Hepatocyte (in vitro differentiated cells): Measurements from ENCODE around the gene SEL1L2. TPM values are rescaled to one million over a fixed set of nuclear protein-coding genes. Genes with fewer than 3 reads are reported as not detected.
"Not testable (repeated sequence)": the region's sequence is repeated elsewhere in the genome, so short reads cannot be mapped to it uniquely, and the experiment has no call there.

Experiments
- DNase-seq: peaks from one replicate; pipeline ENCODE4 v3.0.0-alpha.2; 2016; ENCODE audit warnings: low spot score
- H2AFZ ChIP-seq: fragments of 200-600 bp; sonication (generic); 2 replicates; pipeline ENCODE4 v1.6.0; 2016; ENCODE audit warnings: antibody characterized with exemption, mild to moderate bottlenecking
- H3K27ac ChIP-seq: fragments of 200-600 bp; sonication (generic); 2 replicates; pipeline ENCODE4 v1.5.1; 2016; ENCODE audit warnings: mild to moderate bottlenecking
- H3K27me3 ChIP-seq: fragments of 200-600 bp; sonication (generic); 2 replicates; pipeline ENCODE4 v1.6.1; 2016
- H3K36me3 ChIP-seq: fragments of 200-600 bp; sonication (generic); replicated peaks from 2 replicates; pipeline ENCODE4 v1.5.1; 2016; ENCODE audit warnings: low read depth; ENCODE audit not compliant: insufficient read depth
- H3K4me1 ChIP-seq: fragments of 200-600 bp; sonication (generic); 2 replicates; pipeline ENCODE4 v1.5.1; 2016; ENCODE audit warnings: mild to moderate bottlenecking, moderate library complexity; ENCODE audit not compliant: insufficient read depth
- H3K4me2 ChIP-seq: fragments of 200-600 bp; sonication (generic); 2 replicates; pipeline ENCODE4 v1.6.0; 2016
- H3K4me3 ChIP-seq: fragments of 200-600 bp; sonication (generic); 2 replicates; pipeline ENCODE4 v1.5.1; 2016; ENCODE audit warnings: mild to moderate bottlenecking
- H3K79me2 ChIP-seq: fragments of 200-600 bp; sonication (generic); 2 replicates; pipeline ENCODE4 v1.6.0; 2017; ENCODE audit warnings: mild to moderate bottlenecking
- H3K9me2 ChIP-seq: fragments of 200-600 bp; sonication (generic); replicated peaks from 2 replicates; pipeline ENCODE4 v1.6.0; 2017; ENCODE audit warnings: mild to moderate bottlenecking; ENCODE audit not compliant: insufficient read depth
- H3K9me3 ChIP-seq: fragments of 200-600 bp; sonication (generic); 2 replicates; pipeline ENCODE4 v1.5.1; 2016; ENCODE audit warnings: low read depth, mild to moderate bottlenecking
- H4K20me1 ChIP-seq: fragments of 200-600 bp; sonication (generic); 2 replicates; pipeline ENCODE4 v1.6.0; 2016; ENCODE audit warnings: mild to moderate bottlenecking; ENCODE audit not compliant: insufficient read depth, poor library complexity, severe bottlenecking
- EZH2 ChIP-seq: fragments of 200-600 bp; sonication (generic); IDR thresholded peaks from 2 replicates; pipeline ENCODE4 v1.6.1; 2016; ENCODE audit warnings: antibody characterized with exemption, mild to moderate bottlenecking, borderline replicate concordance
- EZH2phosphoT487 ChIP-seq: fragments of 200-600 bp; sonication (generic); IDR thresholded peaks from one replicate; pipeline ENCODE4 v1.6.1; 2018; ENCODE audit warnings: antibody characterized with exemption, mild to moderate bottlenecking, low read depth, moderate library complexity; ENCODE audit not compliant: unreplicated experiment, severe bottlenecking
- WGBS: methylation state at CpG from one replicate; pipeline ENCODE4 v1.1.6; 2016; ENCODE audit warnings: low lambda C conversion rate; ENCODE audit errors: missing lambda C conversion rate; 5-methylcytosine and 5-hydroxymethylcytosine counted together
- polyA plus RNA-seq: library from polyadenylated mRNA; unstranded; fragments of >200 nt; fragmentation: Nextera tagmentation; extraction: Ambion mirVana; gene quantifications from 2 replicates; pipeline ENCODE4 v1.2.1, GENCODE V29; 2016
- total RNA-seq: library from RNA; depleted of rRNA; stranded (reverse); fragments of >200 nt; gene quantifications from 2 replicates; pipeline ENCODE4 v1.2.3, GENCODE V29; 2014
- TF ChIP-seq, protein P1 (sequence below): fragments of 200-600 bp; sonication (generic); IDR thresholded peaks from 2 replicates; pipeline ENCODE4 v1.5.1; 2016; ENCODE audit warnings: antibody characterized with exemption, mild to moderate bottlenecking; ENCODE audit not compliant: poor library complexity

Gene SEL1L2
- total and polyA plus RNA-seq, 2 experiments from 2014 or later = not detected

DNA sequence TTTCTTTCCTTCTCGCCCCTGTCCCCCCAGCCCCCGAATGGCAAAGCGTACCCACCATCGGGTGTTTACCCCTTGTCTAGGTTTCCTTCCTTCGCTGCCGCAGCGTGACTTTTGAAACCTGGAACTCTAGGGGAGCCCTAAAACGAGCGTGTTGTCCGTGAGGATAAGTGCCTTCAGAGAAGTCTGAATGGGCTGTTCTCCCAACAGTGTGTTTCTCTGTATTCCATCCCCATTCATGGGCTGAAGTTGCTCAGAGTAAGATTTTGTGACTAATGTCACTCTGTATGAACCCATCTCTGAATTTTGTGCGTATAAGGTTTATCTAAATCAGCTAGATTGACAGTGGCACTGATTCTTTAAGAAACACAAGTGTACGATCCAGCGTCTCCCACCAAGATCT is 5.9 kb upstream of the SEL1L2 start:
- Histone ChIP-seq H4K20me1 (no peaks in the 10 kb centered on the region), H3K4me1 (no peaks in the 10 kb centered on the region), H3K9me2 (no peaks in the 10 kb centered on the region), H3K79me2 (no peaks in the 10 kb centered on the region), H3K36me3 (no peaks in the 10 kb centered on the region), H3K4me3 (peak overlapping the region; percentile 90), H3K27ac (no peak overlapping the region), H3K9me3 (no peaks in the 10 kb centered on the region), H3K4me2 (peak overlapping the region; percentile 74), H2AFZ (peak overlapping the region; percentile 91), H3K27me3 (no peaks in the 10 kb centered on the region)
- TF ChIP-seq EZH2 (no peak), EZH2phosphoT487 (no peak)
- TF ChIP-seq, protein P1, sequence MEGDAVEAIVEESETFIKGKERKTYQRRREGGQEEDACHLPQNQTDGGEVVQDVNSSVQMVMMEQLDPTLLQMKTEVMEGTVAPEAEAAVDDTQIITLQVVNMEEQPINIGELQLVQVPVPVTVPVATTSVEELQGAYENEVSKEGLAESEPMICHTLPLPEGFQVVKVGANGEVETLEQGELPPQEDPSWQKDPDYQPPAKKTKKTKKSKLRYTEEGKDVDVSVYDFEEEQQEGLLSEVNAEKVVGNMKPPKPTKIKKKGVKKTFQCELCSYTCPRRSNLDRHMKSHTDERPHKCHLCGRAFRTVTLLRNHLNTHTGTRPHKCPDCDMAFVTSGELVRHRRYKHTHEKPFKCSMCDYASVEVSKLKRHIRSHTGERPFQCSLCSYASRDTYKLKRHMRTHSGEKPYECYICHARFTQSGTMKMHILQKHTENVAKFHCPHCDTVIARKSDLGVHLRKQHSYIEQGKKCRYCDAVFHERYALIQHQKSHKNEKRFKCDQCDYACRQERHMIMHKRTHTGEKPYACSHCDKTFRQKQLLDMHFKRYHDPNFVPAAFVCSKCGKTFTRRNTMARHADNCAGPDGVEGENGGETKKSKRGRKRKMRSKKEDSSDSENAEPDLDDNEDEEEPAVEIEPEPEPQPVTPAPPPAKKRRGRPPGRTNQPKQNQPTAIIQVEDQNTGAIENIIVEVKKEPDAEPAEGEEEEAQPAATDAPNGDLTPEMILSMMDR = no peak
- DNase-seq = peak; percentile 21
- WGBS = 11% methylated on average over 13 of the region's 13 CpGs

DNA sequence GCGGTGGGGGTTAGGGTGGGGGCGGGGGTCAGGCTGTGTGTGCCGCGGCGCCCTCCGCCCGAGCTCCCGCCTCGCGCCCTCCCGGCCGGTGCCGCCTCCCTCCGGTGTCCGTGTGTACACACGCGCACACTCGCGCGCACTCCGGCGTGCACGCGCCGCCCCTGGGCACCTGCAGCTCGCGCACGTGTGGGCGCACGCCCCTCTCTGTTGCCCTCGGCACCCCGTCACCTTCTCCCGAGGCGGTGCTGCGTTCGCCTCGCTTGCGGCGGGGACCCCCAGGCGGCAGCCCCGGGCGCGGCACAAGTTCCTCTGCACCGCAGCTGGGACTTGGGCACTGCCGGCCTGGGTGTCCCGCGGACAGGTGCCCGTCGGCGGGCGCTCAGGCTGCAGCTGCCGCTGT is 5.4 kb upstream of the SEL1L2 start:
- H3K9me3 ChIP-seq = no peaks in the 10 kb centered on the region
- H3K79me2 ChIP-seq = no peaks in the 10 kb centered on the region
- H4K20me1 ChIP-seq = no peaks in the 10 kb centered on the region
- H3K36me3 ChIP-seq = no peaks in the 10 kb centered on the region
- TF ChIP-seq EZH2phosphoT487 = no peak
- H3K9me2 ChIP-seq = no peaks in the 10 kb centered on the region
- peak overlapping the region; percentile 41 for H3K27ac ChIP-seq
- peak overlapping the region; percentile 74 for H3K4me2 ChIP-seq
- H3K4me1 ChIP-seq = no peaks in the 10 kb centered on the region
- peak overlapping the region; percentile 91 for H2AFZ ChIP-seq
- peak; percentile 78 for DNase-seq
- H3K27me3 ChIP-seq = no peaks in the 10 kb centered on the region
- peak overlapping the region; percentile 90 for H3K4me3 ChIP-seq
- WGBS = 1% methylated on average over 30 of the region's 52 CpGs

DNA sequence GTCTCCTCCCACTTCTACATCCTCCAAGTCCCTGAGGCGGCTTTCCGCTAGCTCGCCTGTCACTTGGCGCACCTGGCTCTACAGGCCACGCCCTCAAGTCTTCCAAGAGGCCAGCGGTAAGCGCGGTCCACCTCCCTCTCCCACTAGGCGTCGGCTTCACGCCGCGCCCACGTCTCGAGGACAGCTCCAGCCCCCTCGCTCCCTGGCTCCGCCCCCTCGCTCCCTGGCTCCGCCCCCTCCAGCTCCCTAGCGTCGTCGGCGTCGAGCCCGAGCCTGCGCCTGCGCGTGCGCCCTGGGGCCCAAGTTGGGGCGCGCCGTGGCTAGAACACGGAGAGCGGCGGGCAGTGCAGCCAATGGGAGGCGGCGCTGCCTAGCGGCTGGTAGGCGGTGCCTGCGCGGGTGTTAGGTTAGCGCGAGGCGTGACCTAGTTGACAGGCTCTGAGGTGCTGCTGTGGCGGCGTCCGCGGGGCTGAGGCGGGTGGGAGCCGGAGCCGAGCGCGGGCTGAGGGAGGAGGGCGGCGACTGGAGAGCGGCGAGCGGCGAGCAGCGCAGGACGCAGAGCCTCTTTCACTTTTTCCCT is 4.8 kb upstream of the SEL1L2 start, which contains the start of gene MACROD2:
Gene MACROD2, plus strand, starts transcription at position 431 of the 580 bp plus-strand sequence.
- no peaks in the 10 kb centered on the region for H3K9me2 ChIP-seq
- H3K27me3 ChIP-seq = no peaks in the 10 kb centered on the region
- H4K20me1 ChIP-seq = no peaks in the 10 kb centered on the region
- H2AFZ ChIP-seq = peak within 1 kb of the TSS; percentile 91
- peak within 1 kb of the TSS; percentile 74 for H3K4me2 ChIP-seq
- peak within 1 kb of the TSS; percentile 41 for H3K27ac ChIP-seq
- WGBS = 2% methylated on average over 28 of the region's 61 CpGs
- H3K4me1 ChIP-seq = no peaks in the 10 kb centered on the region
- peak; percentile 99 for DNase-seq
- H3K36me3 ChIP-seq = no peaks in the 10 kb centered on the region
- H3K9me3 ChIP-seq = no peaks in the 10 kb centered on the region
- peak within 1 kb of the TSS; percentile 90 for H3K4me3 ChIP-seq
- TF ChIP-seq EZH2phosphoT487 (no peak), EZH2 (no peak)
- TF ChIP-seq, protein P1 = no peak
- H3K79me2 ChIP-seq = no peaks in the 10 kb centered on the region

DNA sequence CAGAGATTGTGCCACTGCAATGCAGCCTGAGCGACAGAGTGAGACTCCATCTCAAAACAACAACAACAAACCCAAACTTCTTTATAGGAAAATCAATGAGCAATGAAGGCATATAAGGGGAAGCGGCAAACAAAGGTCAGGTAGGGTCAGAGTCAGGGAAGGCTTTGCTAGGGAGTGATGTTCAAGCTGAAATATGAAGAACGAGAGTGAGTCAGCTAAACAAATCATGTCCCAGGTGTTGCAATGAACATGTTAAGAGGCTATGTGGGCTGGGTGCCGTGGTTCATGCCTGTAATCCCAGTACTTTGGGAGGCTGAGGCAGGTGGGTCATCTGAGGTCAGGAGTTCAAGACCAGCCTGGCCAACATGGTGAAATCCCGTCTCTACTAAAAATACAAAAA is 1.5 kb upstream of the SEL1L2 start:
- not testable (repeated sequence) for H2AFZ ChIP-seq, H3K4me1 ChIP-seq, H3K4me3 ChIP-seq, H3K9me2 ChIP-seq, H4K20me1 ChIP-seq, H3K79me2 ChIP-seq, H3K4me2 ChIP-seq, H3K36me3 ChIP-seq, H3K27ac ChIP-seq, H3K9me3 ChIP-seq, DNase-seq, H3K27me3 ChIP-seq
- WGBS = 96% methylated on average over 5 of the region's 5 CpGs
